ENCODE data around the gene IDUA. TPM values are rescaled to one million over a fixed set of nuclear protein-coding genes. Genes with fewer than 3 reads are reported as not detected.

IDUA gene
- total and polyA plus RNA-seq, 2 of the 4 experiments (the other 2 are of a cell fraction): 0.72 to 12.5 TPM

DNA sequence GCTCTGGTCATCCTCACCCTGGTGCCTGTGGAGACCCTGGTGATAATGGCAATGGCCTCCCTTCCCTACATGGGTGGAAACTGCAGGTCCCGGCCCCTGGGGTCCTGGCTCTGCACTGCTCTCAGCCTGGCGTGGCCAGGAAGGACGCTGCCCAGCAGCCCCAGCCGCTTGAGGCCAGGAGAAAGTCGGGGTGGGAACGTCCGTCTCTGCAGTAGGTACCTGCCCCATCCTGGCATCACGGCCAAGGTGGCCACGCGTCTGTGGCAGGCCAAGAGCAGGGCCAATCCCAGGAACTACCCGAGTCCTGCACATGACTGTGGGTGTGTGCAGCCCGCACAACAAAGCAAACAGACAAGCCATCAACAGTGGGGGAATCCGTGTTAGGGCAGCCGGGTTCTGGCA is 58.4 kb downstream of the IDUA start:
- peaks cover 26% of the 10 kb centered on the region for H3K9me1 ChIP-seq (ENCODE audit: insufficient read depth, low read length)
- H2BK5ac ChIP-seq (ENCODE audit: low read depth, low read length, poor library complexity, severe bottlenecking): no peak overlapping the region
- ChIA-PET CTCF (no interaction called here), POLR2A (ENCODE audit: unreplicated experiment) (no interaction called here)
- H4K91ac ChIP-seq (ENCODE audit: insufficient read depth, low read depth, low read length): peak overlapping the region; percentile 100
- 100% methylated on average over 5 of the region's 14 CpGs; no CpG with 5 or more reads in 1 of the 2 experiments for WGBS, 2 experiments (ENCODE audit: extremely low coverage in 2 of 2, insufficient read length in 1 of 2)
- in situ Hi-C loops (cut with MboI; ENCODE audit: low sequenced_read_pairs) (no loop called here), intact Hi-C loops (cut with micrococcal nuclease) (no loop called here), dilution Hi-C loops (cut with HindIII; ENCODE audit: low sequenced_read_pairs, unreplicated experiment) (no loop called here)
- no peak overlapping the region for H2AK9ac ChIP-seq (replicated peaks; ENCODE audit: low read depth, low read length, poor library complexity)
- peaks cover 38% of the 10 kb centered on the region for H3K4me1 ChIP-seq (ENCODE audit: control insufficient read depth, insufficient read depth, low read length)
- H3K9me3 ChIP-seq (ENCODE audit: control insufficient read depth, insufficient read depth, low read length): no peaks in the 10 kb centered on the region
- H4K5ac ChIP-seq (ENCODE audit: low read depth, low read length): no peak overlapping the region
- H2BK20ac ChIP-seq (ENCODE audit: low read depth, low read length): peak overlapping the region; percentile 96
- H4K20me1 ChIP-seq (ENCODE audit: insufficient read depth, low read length): peaks cover 5% of the 10 kb centered on the region
- TF ChIP-seq BHLHE40 (IDR thresholded peaks at IDR 0.05; ENCODE audit: low read depth, low read length) (no peak), MXI1 (IDR thresholded peaks at IDR 0.05; ENCODE audit: borderline replicate concordance, low read depth, low read length) (no peak), RAD21 (IDR thresholded peaks at IDR 0.05; ENCODE audit: low read length) (no peak), CEBPB (IDR thresholded peaks at IDR 0.05; ENCODE audit: low read depth, low read length) (no peak), NFE2L2 (IDR thresholded peaks at IDR 0.05; ENCODE audit: low read depth, low read length) (no peak), SMC3 (IDR thresholded peaks at IDR 0.05; ENCODE audit: low read depth, low read length) (no peak), MAFK (IDR thresholded peaks at IDR 0.05; ENCODE audit: low read depth, low read length) (no peak), MAZ (IDR thresholded peaks at IDR 0.05; ENCODE audit: borderline replicate concordance, low read depth, low read length) (no peak), RCOR1 (IDR thresholded peaks at IDR 0.05; ENCODE audit: insufficient replicate concordance, low read length) (no peak), FOS (IDR thresholded peaks at IDR 0.05; ENCODE audit: low read depth, low read length) (no peak), POLR2A (IDR thresholded peaks at IDR 0.05; ENCODE audit: low read depth, low read length) (no peak), RFX5 (IDR thresholded peaks at IDR 0.05; ENCODE audit: low read depth, low read length) (no peak), CHD1 (IDR thresholded peaks at IDR 0.05; ENCODE audit: low read depth, low read length) (no peak)
- TF ChIP-seq, protein P1, sequence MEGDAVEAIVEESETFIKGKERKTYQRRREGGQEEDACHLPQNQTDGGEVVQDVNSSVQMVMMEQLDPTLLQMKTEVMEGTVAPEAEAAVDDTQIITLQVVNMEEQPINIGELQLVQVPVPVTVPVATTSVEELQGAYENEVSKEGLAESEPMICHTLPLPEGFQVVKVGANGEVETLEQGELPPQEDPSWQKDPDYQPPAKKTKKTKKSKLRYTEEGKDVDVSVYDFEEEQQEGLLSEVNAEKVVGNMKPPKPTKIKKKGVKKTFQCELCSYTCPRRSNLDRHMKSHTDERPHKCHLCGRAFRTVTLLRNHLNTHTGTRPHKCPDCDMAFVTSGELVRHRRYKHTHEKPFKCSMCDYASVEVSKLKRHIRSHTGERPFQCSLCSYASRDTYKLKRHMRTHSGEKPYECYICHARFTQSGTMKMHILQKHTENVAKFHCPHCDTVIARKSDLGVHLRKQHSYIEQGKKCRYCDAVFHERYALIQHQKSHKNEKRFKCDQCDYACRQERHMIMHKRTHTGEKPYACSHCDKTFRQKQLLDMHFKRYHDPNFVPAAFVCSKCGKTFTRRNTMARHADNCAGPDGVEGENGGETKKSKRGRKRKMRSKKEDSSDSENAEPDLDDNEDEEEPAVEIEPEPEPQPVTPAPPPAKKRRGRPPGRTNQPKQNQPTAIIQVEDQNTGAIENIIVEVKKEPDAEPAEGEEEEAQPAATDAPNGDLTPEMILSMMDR (conservative IDR thresholded peaks at IDR 0.05; ENCODE audit: low read depth, low read length): no peak
- TF ChIP-seq, protein P2, sequence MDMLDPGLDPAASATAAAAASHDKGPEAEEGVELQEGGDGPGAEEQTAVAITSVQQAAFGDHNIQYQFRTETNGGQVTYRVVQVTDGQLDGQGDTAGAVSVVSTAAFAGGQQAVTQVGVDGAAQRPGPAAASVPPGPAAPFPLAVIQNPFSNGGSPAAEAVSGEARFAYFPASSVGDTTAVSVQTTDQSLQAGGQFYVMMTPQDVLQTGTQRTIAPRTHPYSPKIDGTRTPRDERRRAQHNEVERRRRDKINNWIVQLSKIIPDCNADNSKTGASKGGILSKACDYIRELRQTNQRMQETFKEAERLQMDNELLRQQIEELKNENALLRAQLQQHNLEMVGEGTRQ (IDR thresholded peaks at IDR 0.05; ENCODE audit: low read depth, low read length): no peak
- TF ChIP-seq, protein P3, sequence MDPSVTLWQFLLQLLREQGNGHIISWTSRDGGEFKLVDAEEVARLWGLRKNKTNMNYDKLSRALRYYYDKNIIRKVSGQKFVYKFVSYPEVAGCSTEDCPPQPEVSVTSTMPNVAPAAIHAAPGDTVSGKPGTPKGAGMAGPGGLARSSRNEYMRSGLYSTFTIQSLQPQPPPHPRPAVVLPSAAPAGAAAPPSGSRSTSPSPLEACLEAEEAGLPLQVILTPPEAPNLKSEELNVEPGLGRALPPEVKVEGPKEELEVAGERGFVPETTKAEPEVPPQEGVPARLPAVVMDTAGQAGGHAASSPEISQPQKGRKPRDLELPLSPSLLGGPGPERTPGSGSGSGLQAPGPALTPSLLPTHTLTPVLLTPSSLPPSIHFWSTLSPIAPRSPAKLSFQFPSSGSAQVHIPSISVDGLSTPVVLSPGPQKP (IDR thresholded peaks at IDR 0.05; ENCODE audit: borderline replicate concordance, low read depth, low read length): no peak
- H3K9ac ChIP-seq (ENCODE audit: low read depth, low read length): no peak overlapping the region
- peak overlapping the region; percentile 99 for H3K4ac ChIP-seq (ENCODE audit: low read depth, low read length)
- no peaks in the 10 kb centered on the region for H3K36me3 ChIP-seq (ENCODE audit: control insufficient read depth, insufficient read depth, low read length)
- BruUV-seq (replicated peaks): no TSS peak
- no peaks in the 10 kb centered on the region; a peak in 1 of 4 replicates for H3K79me1 ChIP-seq (ENCODE audit: low read depth in 1 of 2, low read length in 2 of 2)
- H2BK120ac ChIP-seq (ENCODE audit: low read depth, low read length): peak overlapping the region; percentile 99
- H3K23ac ChIP-seq (ENCODE audit: low read depth, low read length): no peak overlapping the region
- no peak overlapping the region for H3K4me2 ChIP-seq (ENCODE audit: low read depth, low read length)
- peak overlapping the region in 1 of 2 experiments; percentile 95; a peak in 2 of 4 replicates for H4K8ac ChIP-seq (ENCODE audit: low read depth in 2 of 2, low read length in 2 of 2)
- H2AK5ac ChIP-seq (ENCODE audit: low read depth, low read length): peak overlapping the region; percentile 96
- H3K27me3 ChIP-seq (ENCODE audit: control insufficient read depth, insufficient read depth, low read length): no peaks in the 10 kb centered on the region
- peak overlapping the region; percentile 97; the same call in 2 of the 3 replicates for H2BK15ac ChIP-seq (ENCODE audit: low read depth, low read length)
- no peak overlapping the region; the same call in 1 of the 2 replicates for H3K18ac ChIP-seq (ENCODE audit: low read depth, low read length)
- H3K4me3 ChIP-seq (ENCODE audit: insufficient read depth, low read depth, low read length): no peak overlapping the region
- no peak overlapping the region for H3K56ac ChIP-seq (ENCODE audit: extremely low read depth, insufficient read depth, low read length)
- H2AFZ ChIP-seq (replicated peaks; ENCODE audit: low read length, poor library complexity): no peak overlapping the region
- ATAC-seq (ENCODE audit: low read depth) (no peak), DNase-seq (no peak)
- H3K14ac ChIP-seq (replicated peaks; ENCODE audit: low read depth, low read length): no peak overlapping the region
- H3K27ac ChIP-seq (ENCODE audit: insufficient read depth, low read length): no peak overlapping the region
